ENCODE measurements around the gene GPD1L. TPM values are rescaled to one million over a fixed set of nuclear protein-coding genes. Genes with fewer than 3 reads are reported as not detected.

GPD1L gene
- polyA plus RNA-seq, 1 experiment = 6.0 TPM

DNA sequence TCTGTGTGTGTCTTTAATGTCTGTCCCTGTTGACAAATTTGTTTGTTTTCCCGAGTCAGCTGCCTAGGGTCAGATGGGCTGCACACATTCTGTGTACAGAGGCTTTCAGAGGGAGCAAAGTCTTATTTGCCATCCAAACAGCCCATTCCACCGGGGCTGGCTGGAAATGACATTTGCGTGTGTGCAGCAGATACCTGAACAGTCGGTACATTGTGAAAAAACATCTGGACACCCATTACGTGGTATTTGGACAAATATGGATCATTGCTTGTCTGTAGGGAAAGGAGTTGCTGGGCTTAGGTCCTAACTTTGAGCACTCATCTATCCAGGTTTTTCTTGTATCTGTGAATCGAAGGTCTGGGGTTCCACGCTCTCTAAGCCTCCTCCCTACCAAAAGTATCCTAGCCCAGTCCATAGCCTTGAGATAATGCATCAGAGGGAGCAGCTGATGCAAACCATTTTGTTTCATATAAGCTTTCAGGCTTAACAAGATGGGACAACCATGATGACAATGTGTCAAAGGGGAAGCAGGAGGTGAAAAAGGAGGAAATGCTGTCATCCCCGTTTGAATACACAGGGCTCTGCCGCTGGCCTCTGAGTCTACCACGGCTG is 109.9 kb downstream of the GPD1L start:
- TF ChIP-seq, protein P1, sequence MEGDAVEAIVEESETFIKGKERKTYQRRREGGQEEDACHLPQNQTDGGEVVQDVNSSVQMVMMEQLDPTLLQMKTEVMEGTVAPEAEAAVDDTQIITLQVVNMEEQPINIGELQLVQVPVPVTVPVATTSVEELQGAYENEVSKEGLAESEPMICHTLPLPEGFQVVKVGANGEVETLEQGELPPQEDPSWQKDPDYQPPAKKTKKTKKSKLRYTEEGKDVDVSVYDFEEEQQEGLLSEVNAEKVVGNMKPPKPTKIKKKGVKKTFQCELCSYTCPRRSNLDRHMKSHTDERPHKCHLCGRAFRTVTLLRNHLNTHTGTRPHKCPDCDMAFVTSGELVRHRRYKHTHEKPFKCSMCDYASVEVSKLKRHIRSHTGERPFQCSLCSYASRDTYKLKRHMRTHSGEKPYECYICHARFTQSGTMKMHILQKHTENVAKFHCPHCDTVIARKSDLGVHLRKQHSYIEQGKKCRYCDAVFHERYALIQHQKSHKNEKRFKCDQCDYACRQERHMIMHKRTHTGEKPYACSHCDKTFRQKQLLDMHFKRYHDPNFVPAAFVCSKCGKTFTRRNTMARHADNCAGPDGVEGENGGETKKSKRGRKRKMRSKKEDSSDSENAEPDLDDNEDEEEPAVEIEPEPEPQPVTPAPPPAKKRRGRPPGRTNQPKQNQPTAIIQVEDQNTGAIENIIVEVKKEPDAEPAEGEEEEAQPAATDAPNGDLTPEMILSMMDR (IDR thresholded peaks at IDR 0.05; ENCODE audit: low read depth, low read length) = no peak
- DNase-seq (ENCODE audit: low read depth, low spot score) = no peak
- H3K4me3 ChIP-seq (ENCODE audit: low read depth, low read length) = no peak overlapping the region
- ChIA-PET CTCF (no interaction called here), POLR2A (no interaction called here)
- H3K27ac ChIP-seq (ENCODE audit: low read depth, low read length) = no peak overlapping the region
- peaks cover 10% of the 10 kb centered on the region for H3K27me3 ChIP-seq (ENCODE audit: control insufficient read depth, insufficient read depth, low read length)
- no peaks in the 10 kb centered on the region for H3K9me3 ChIP-seq (ENCODE audit: control insufficient read depth, insufficient read depth, low read length)

- no peak overlapping the region for H3K27ac ChIP-seq (ENCODE audit: low read depth, low read length)
- ChIA-PET CTCF (no interaction called here), POLR2A (no interaction called here)
- TF ChIP-seq, protein P1 (IDR thresholded peaks at IDR 0.05; ENCODE audit: low read depth, low read length) = no peak
- H3K4me3 ChIP-seq (ENCODE audit: low read depth, low read length) = no peak overlapping the region
- DNase-seq (ENCODE audit: low read depth, low spot score) = no peak
- no peaks in the 10 kb centered on the region for H3K9me3 ChIP-seq (ENCODE audit: control insufficient read depth, insufficient read depth, low read length)
- peaks cover 10% of the 10 kb centered on the region for H3K27me3 ChIP-seq (ENCODE audit: control insufficient read depth, insufficient read depth, low read length)
These were observed 110.9 kb downstream of the GPD1L start for GRCh38 chr3:32217339-32217738.

Other genes with a start within 250 kb of the GPD1L start
- 12.3 and 13.2 TPM in 2 replicates for gene OSBPL10, start 125.4 kb upstream of the GPD1L start, polyA plus RNA-seq (2011; rRNA removed)
- 0.48 and 0.63 TPM in 2 replicates for gene ZNF860, start 124.9 kb upstream of the GPD1L start, polyA plus RNA-seq (2011; rRNA removed)
- 0.22 and 0.31 TPM in 2 replicates for gene CMTM8, start 132.1 kb downstream of the GPD1L start, polyA plus RNA-seq (2011; rRNA removed)